HepG2 (cell line): ENCODE results near the gene GSC2. TPM values are rescaled to one million over a fixed set of nuclear protein-coding genes. Genes with fewer than 3 reads are reported as not detected.

ENCODE experiments used
- HINFP ChIP-seq: sonication (generic); formaldehyde crosslinking; IDR thresholded peaks from 2 replicates; pipeline ENCODE4 v1.4.0; 2020; ENCODE audit warnings: low read depth, mild to moderate bottlenecking, missing genetic modification reagents
- MED1 ChIP-seq: sonication (generic); formaldehyde crosslinking; IDR thresholded peaks from 2 replicates; pipeline ENCODE4 v1.4.0; 2020; ENCODE audit warnings: missing genetic modification reagents
- NBN ChIP-seq: fragments of 450-650 bp; conservative IDR thresholded peaks from 2 replicates; pipeline ENCODE4 v1.6.1; 2017
- NFE2 ChIP-seq: sonication (generic); formaldehyde crosslinking; IDR thresholded peaks from 2 replicates; pipeline ENCODE4 v1.4.0; 2020; ENCODE audit warnings: missing genetic modification reagents
- SOX6 ChIP-seq, 2 experiments: fragments of 450-650 bp in 1 of 2; sonication (generic) in 1 of 2; formaldehyde crosslinking in 1 of 2; IDR thresholded peaks; 2 replicates each; pipeline versions ENCODE4 v1.4.0 to v1.6.1; 2017 to 2020; ENCODE audit warnings: antibody characterized with exemption in 1 of 2, mild to moderate bottlenecking in 1 of 2, missing genetic modification reagents in 1 of 2
- ZBTB43 ChIP-seq: sonication (generic); formaldehyde crosslinking; conservative IDR thresholded peaks from 2 replicates; pipeline ENCODE4 v1.4.0; 2020; ENCODE audit warnings: missing genetic modification reagents
- ZNF138 ChIP-seq: sonication (generic); formaldehyde crosslinking; IDR thresholded peaks from 2 replicates; pipeline ENCODE4 v1.5.0; 2020; ENCODE audit warnings: mild to moderate bottlenecking, low read depth, missing genetic modification reagents
- ZNF276 ChIP-seq: sonication (generic); formaldehyde crosslinking; IDR thresholded peaks from 2 replicates; pipeline ENCODE4 v1.4.0; 2020; ENCODE audit warnings: mild to moderate bottlenecking, low read depth, missing genetic modification reagents
- ZNF33B ChIP-seq: sonication (generic); formaldehyde crosslinking; IDR thresholded peaks from 2 replicates; pipeline ENCODE4 v1.5.1; 2020; ENCODE audit warnings: mild to moderate bottlenecking, missing genetic modification reagents
- ZNF574 ChIP-seq: sonication (generic); formaldehyde crosslinking; IDR thresholded peaks from 2 replicates; pipeline ENCODE4 v1.4.0; 2020; ENCODE audit warnings: missing genetic modification reagents
- ZNF597 ChIP-seq: sonication (generic); formaldehyde crosslinking; IDR thresholded peaks from 2 replicates; pipeline ENCODE4 v1.5.0; 2020; ENCODE audit warnings: missing genetic modification reagents
- ZNF646 ChIP-seq: sonication (generic); formaldehyde crosslinking; IDR thresholded peaks from 2 replicates; pipeline ENCODE4 v1.9.0; 2021; ENCODE audit warnings: mild to moderate bottlenecking, missing genetic modification reagents
- polyA plus RNA-seq, 8 experiments: library from polyadenylated mRNA; depleted of rRNA in 3 of 8; stranded (reverse) in 7 of 8; unstranded in 1 of 8; fragments of >200 nt; fragmentation: Illumina TruSeq in 4 of 8; extraction: Trizol in 4 of 8; gene quantifications; 2 replicates each; pipeline versions ENCODE4 v1.2.1 to v1.2.3, GENCODE V29; 2011 to 2016; ENCODE audit warnings: low read depth in 4 of 8, missing spikeins in 1 of 8, mixed read lengths in 1 of 8; ENCODE audit not compliant: insufficient read depth in 1 of 8
- total RNA-seq, 5 experiments: library from RNA; depleted of rRNA; stranded (reverse); fragments of >200 nt; fragmentation: Illumina TruSeq; extraction: Trizol; gene quantifications; 2 replicates each; pipeline ENCODE4 v1.2.3, GENCODE V29; 2016; ENCODE audit warnings: low read depth in 1 of 5

The GSC2 gene
- total and polyA plus RNA-seq, 2 of the 13 experiments (the other 11 are each of a cell fraction or from before 2014, with no cell fraction given), result not detected

- TF ChIP-seq ZNF646 (CRISPR knock-in tag) (no peak), ZNF574 (no peak), ZNF138 (CRISPR knock-in tag) (no peak), MED1 (CRISPR knock-in tag) (peak; percentile 8; the same call in 1 of the 2 replicates), NFE2 (CRISPR knock-in tag) (no peak), SOX6 (IDR thresholded peaks at IDR 0.05) (no peak), SOX6 (CRISPR knock-in tag; IDR thresholded peaks at IDR 0.05) (no peak), ZBTB43 (CRISPR knock-in tag) (0 out of 2 replicates have a peak, but pooled peaks have one; percentile 21), NBN (no peak), ZNF276 (CRISPR knock-in tag) (no peak), ZNF597 (CRISPR knock-in tag) (no peak), HINFP (CRISPR knock-in tag) (no peak), ZNF33B (CRISPR knock-in tag) (no peak)
Measured at GRCh38 chr22:19177164-19178064, 27.3 kb upstream of the GSC2 start (continued).
